RCC 7860 (cell line): ENCODE data around the gene FNDC8.
A peak's percentile ranks its signal among the peaks of the same experiment; 100 is the strongest.
"Not testable (repeated sequence)": the region's sequence is repeated elsewhere in the genome, so short reads cannot be mapped to it uniquely, and the experiment has no call there.

Experiments used
- DNase-seq: peaks from one replicate; pipeline ENCODE4 v3.0.0-alpha.2; 2015; ENCODE audit warnings: low spot score
- FAIRE-seq: peaks from 2 replicates; lab custom pipeline; 2012; peaks lifted over from hg19 to GRCh38; lab: Jason Lieb, UNC

The FNDC8 gene

GRCh38 chr17:35094902-35095301 is 26.5 kb upstream of the FNDC8 start:
- peak; percentile 33 for FAIRE-seq
- peak; percentile 76 for DNase-seq

- FAIRE-seq = no peak
- no peak for DNase-seq
These were observed 25.7 kb upstream of the FNDC8 start for GRCh38 chr17:35095741-35096140.

GRCh38 chr17:35097776-35098175 is 23.6 kb upstream of the FNDC8 start:
- DNase-seq (no peak), FAIRE-seq (no peak)

GRCh38 chr17:35099908-35100307 is 21.5 kb upstream of the FNDC8 start:
- no peak for FAIRE-seq
- DNase-seq = no peak

- DNase-seq = no peak
- FAIRE-seq = no peak
These were observed 20.4 kb upstream of the FNDC8 start for GRCh38 chr17:35101036-35101435.

GRCh38 chr17:35101725-35102124 is 19.7 kb upstream of the FNDC8 start:
- FAIRE-seq (no peak), DNase-seq (no peak)

GRCh38 chr17:35103271-35103670 is 18.1 kb upstream of the FNDC8 start:
- DNase-seq (no peak), FAIRE-seq (no peak)

GRCh38 chr17:35104844-35105450 is 16.5 kb upstream of the FNDC8 start:
- FAIRE-seq (no peak), DNase-seq (no peak)

- FAIRE-seq, DNase-seq: not testable (repeated sequence)
These were observed 10.6 kb upstream of the FNDC8 start for GRCh38 chr17:35110791-35111190.

- DNase-seq (no peak), FAIRE-seq (no peak)
These were observed 4.6 kb upstream of the FNDC8 start for GRCh38 chr17:35116845-35117244.

- FAIRE-seq (no peak), DNase-seq (peak; percentile 27)
These were observed 3.4 kb upstream of the FNDC8 start for GRCh38 chr17:35117984-35118383.

- FAIRE-seq (no peak), DNase-seq (peak; percentile 55)
These were observed 1.8 kb upstream of the FNDC8 start, which contains the start of gene RAD51D for GRCh38 chr17:35119370-35120165. TSS of gene RAD51D (minus strand) at chr17:35119860. CDS start at chr17:35119613, 247 bp downstream.

GRCh38 chr17:35127751-35128514 is 6.5 kb downstream of the FNDC8 start:
- DNase-seq (no peak), FAIRE-seq (no peak)

- FAIRE-seq = no peak
- DNase-seq = no peak
These were observed 7.9 kb downstream of the FNDC8 start for GRCh38 chr17:35129154-35129972.

GRCh38 chr17:35129973-35130351 is 8.5 kb downstream of the FNDC8 start:
- DNase-seq (no peak), FAIRE-seq (no peak)

GRCh38 chr17:35130392-35130791 is 9.0 kb downstream of the FNDC8 start:
- no peak for DNase-seq
- no peak for FAIRE-seq

GRCh38 chr17:35132099-35132498 is 10.7 kb downstream of the FNDC8 start:
- no peak for FAIRE-seq
- DNase-seq = no peak

GRCh38 chr17:35132816-35133550 is 11.6 kb downstream of the FNDC8 start:
- DNase-seq (no peak), FAIRE-seq (no peak)

GRCh38 chr17:35135322-35135721 is 13.9 kb downstream of the FNDC8 start:
- DNase-seq (no peak), FAIRE-seq (no peak)

GRCh38 chr17:35138218-35138617 is 16.8 kb downstream of the FNDC8 start:
- no peak for FAIRE-seq
- DNase-seq = no peak
